GDM1 (cell line): ENCODE measurements around the gene METTL3.
"Not testable (repeated sequence)": the region's sequence is repeated elsewhere in the genome, so short reads cannot be mapped to it uniquely, and the experiment has no call there.

Experiments
- DNase-seq: peaks from one replicate; lab custom pipeline; 2025; lab: John Stamatoyannopoulos, UW

Gene METTL3

GRCh38 chr14:21510735-21511657 is at the start of gene METTL3:
TSS of gene METTL3 (minus strand) at chr14:21511340. CDS start at chr14:21511223, 117 bp downstream.
- peak; percentile 95 for DNase-seq

GRCh38 chr14:21558703-21559170 is 47.6 kb upstream of the METTL3 start:
- no peak for DNase-seq

- peak; percentile 62 for DNase-seq
Measured at GRCh38 chr14:21557084-21557901, 46.2 kb upstream of the METTL3 start.

GRCh38 chr14:21556378-21557083 is 45.4 kb upstream of the METTL3 start:
- DNase-seq, result no peak

- DNase-seq, result no peak
Measured at GRCh38 chr14:21553266-21553665, 42.1 kb upstream of the METTL3 start.

GRCh38 chr14:21544588-21544987 is 33.4 kb upstream of the METTL3 start:
- not testable (repeated sequence) for DNase-seq

GRCh38 chr14:21543963-21544362 is 32.8 kb upstream of the METTL3 start:
- DNase-seq, result no peak

GRCh38 chr14:21543521-21543960 is 32.4 kb upstream of the METTL3 start:
- DNase-seq, result no peak

GRCh38 chr14:21541413-21542074 is 30.4 kb upstream of the METTL3 start:
- no peak for DNase-seq

- DNase-seq, result no peak
Measured at GRCh38 chr14:21539189-21539940, 28.2 kb upstream of the METTL3 start.

GRCh38 chr14:21537090-21537424 is 25.9 kb upstream of the METTL3 start:
- DNase-seq, result no peak

- no peak for DNase-seq
Measured at GRCh38 chr14:21536418-21537089, 25.4 kb upstream of the METTL3 start.

- no peak for DNase-seq
Measured at GRCh38 chr14:21535545-21536417, 24.6 kb upstream of the METTL3 start.

GRCh38 chr14:21534576-21534975 is 23.4 kb upstream of the METTL3 start:
- DNase-seq, result no peak

- no peak for DNase-seq
Measured at GRCh38 chr14:21533294-21533693, 22.2 kb upstream of the METTL3 start.

GRCh38 chr14:21529515-21529914 is 18.4 kb upstream of the METTL3 start:
- no peak for DNase-seq

- DNase-seq, result no peak
Measured at GRCh38 chr14:21528381-21529348, 17.5 kb upstream of the METTL3 start.

GRCh38 chr14:21527318-21527679 is 16.2 kb upstream of the METTL3 start:
- DNase-seq, result no peak
